A673 (cell line): ENCODE results near the gene SPRR2E. TPM values are rescaled to one million over a fixed set of nuclear protein-coding genes. Genes with fewer than 3 reads are reported as not detected.

Experiments
- BruUV-seq: library from RNA; stranded (reverse); fragments of 400-500 nt; replicated peaks from 2 replicates; lab custom pipeline; 2021; lab: Mats Ljungman, UMichigan
- CTCF ChIA-PET: fragments of 300-600 bp; sonication (Branson Sonifier 250); formaldehyde crosslinking; loops from one replicate; lab custom pipeline; 2022; ENCODE audit warnings: antibody characterized with exemption; lab: Charles Lee
- POLR2A ChIA-PET: fragments of 300-600 bp; sonication (Branson Sonifier 250); formaldehyde crosslinking; loops from one replicate; lab custom pipeline; 2022; ENCODE audit warnings: antibody characterized with exemption; ENCODE audit not compliant: low non-redundant PET; lab: Charles Lee
- DNase-seq: peaks from one replicate; pipeline ENCODE4 v3.0.0-alpha.2; 2015; ENCODE audit warnings: low spot score
- H3K27ac ChIP-seq: fragments of 200-600 bp; sonication (generic); 2 replicates; pipeline ENCODE4 v1.5.1; 2016; ENCODE audit warnings: mixed run types, low read depth, mild to moderate bottlenecking, mixed read lengths, antibody characterized with exemption, low read length; ENCODE audit not compliant: poor library complexity, severe bottlenecking
- H3K27me3 ChIP-seq: fragments of 200-600 bp; sonication (generic); replicated peaks from 2 replicates; pipeline ENCODE4 v1.6.1; 2017; ENCODE audit warnings: mixed run types, low read depth, mild to moderate bottlenecking, mixed read lengths, antibody characterized with exemption, low read length; ENCODE audit not compliant: insufficient read depth, poor library complexity
- H3K36me3 ChIP-seq: fragments of 200-600 bp; sonication (generic); 2 replicates; pipeline ENCODE4 v1.6.1; 2016; ENCODE audit warnings: mixed run types, mild to moderate bottlenecking, mixed read lengths, antibody characterized with exemption, low read length; ENCODE audit not compliant: insufficient read depth, poor library complexity, severe bottlenecking
- H3K4me1 ChIP-seq: fragments of 200-600 bp; sonication (generic); 2 replicates; pipeline ENCODE4 v1.6.1; 2017; ENCODE audit warnings: mixed run types, mild to moderate bottlenecking, mixed read lengths, antibody characterized with exemption, low read length; ENCODE audit not compliant: insufficient read depth, poor library complexity, severe bottlenecking
- H3K4me3 ChIP-seq: fragments of 200-600 bp; sonication (generic); 2 replicates; pipeline ENCODE4 v1.5.1; 2016; ENCODE audit warnings: low read depth, mixed run types, mild to moderate bottlenecking, mixed read lengths, low read length; ENCODE audit not compliant: poor library complexity, severe bottlenecking
- H3K9me3 ChIP-seq: fragments of 200-600 bp; sonication (generic); 2 replicates; pipeline ENCODE4 v1.6.1; 2016; ENCODE audit warnings: mixed run types, low read depth, mild to moderate bottlenecking, mixed read lengths, antibody characterized with exemption, low read length; ENCODE audit not compliant: poor library complexity, severe bottlenecking
- EZH2 ChIP-seq: fragments of 200-600 bp; sonication (generic); IDR thresholded peaks from 2 replicates; pipeline ENCODE4 v1.6.1; 2017; ENCODE audit warnings: borderline replicate concordance, low read depth, mild to moderate bottlenecking, mixed read lengths, antibody characterized with exemption, low read length; ENCODE audit not compliant: poor library complexity, severe bottlenecking
- intact Hi-C: fragments of 100-400 bp; cut with micrococcal nuclease; formaldehyde crosslinking; loops from one replicate; pipeline ENCODE4 v1.10.0; 2022; ENCODE audit not compliant: unreplicated experiment
- total RNA-seq: library from RNA; stranded (reverse); gene quantifications from 2 replicates; pipeline ENCODE4 v1.2.3, GENCODE V29; 2021
- TF ChIP-seq, protein P1 (sequence below): fragments of 300-800, 200-600 bp; sonication (generic); conservative IDR thresholded peaks from 2 replicates; pipeline ENCODE4 v1.5.1; 2017; ENCODE audit warnings: low read depth, mild to moderate bottlenecking, antibody characterized with exemption, low read length, moderate library complexity, mixed read lengths

SPRR2E gene
- total RNA-seq, 1 experiment from 2014 or later: not detected

GRCh38 chr1:153087652-153088051 is 6.7 kb downstream of the SPRR2E start:
- intact Hi-C loops: no loop called here
- BruUV-seq: no TSS peak
- no peaks in the 10 kb centered on the region for H3K4me1 ChIP-seq
- no peak overlapping the region for H3K27ac ChIP-seq
- no peak for DNase-seq
- TF ChIP-seq, protein P1, sequence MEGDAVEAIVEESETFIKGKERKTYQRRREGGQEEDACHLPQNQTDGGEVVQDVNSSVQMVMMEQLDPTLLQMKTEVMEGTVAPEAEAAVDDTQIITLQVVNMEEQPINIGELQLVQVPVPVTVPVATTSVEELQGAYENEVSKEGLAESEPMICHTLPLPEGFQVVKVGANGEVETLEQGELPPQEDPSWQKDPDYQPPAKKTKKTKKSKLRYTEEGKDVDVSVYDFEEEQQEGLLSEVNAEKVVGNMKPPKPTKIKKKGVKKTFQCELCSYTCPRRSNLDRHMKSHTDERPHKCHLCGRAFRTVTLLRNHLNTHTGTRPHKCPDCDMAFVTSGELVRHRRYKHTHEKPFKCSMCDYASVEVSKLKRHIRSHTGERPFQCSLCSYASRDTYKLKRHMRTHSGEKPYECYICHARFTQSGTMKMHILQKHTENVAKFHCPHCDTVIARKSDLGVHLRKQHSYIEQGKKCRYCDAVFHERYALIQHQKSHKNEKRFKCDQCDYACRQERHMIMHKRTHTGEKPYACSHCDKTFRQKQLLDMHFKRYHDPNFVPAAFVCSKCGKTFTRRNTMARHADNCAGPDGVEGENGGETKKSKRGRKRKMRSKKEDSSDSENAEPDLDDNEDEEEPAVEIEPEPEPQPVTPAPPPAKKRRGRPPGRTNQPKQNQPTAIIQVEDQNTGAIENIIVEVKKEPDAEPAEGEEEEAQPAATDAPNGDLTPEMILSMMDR: no peak
- TF ChIP-seq EZH2: no peak
- no peak overlapping the region for H3K4me3 ChIP-seq
- H3K27me3 ChIP-seq: peaks cover 30% of the 10 kb centered on the region
- H3K36me3 ChIP-seq: no peaks in the 10 kb centered on the region
- no peaks in the 10 kb centered on the region for H3K9me3 ChIP-seq
- ChIA-PET POLR2A (no interaction called here), CTCF (no interaction called here)

GRCh38 chr1:153081736-153082135 is 12.6 kb downstream of the SPRR2E start:
- no peak for DNase-seq
- CTCF ChIA-PET: no interaction called here
- H3K4me3 ChIP-seq: no peak overlapping the region
- no peak overlapping the region for H3K27ac ChIP-seq
- POLR2A ChIA-PET: no interaction called here
- no peak for TF ChIP-seq EZH2
- TF ChIP-seq, protein P1: no peak
- intact Hi-C loops: no loop called here
- no TSS peak for BruUV-seq
- H3K4me1 ChIP-seq: no peaks in the 10 kb centered on the region
- H3K36me3 ChIP-seq: no peaks in the 10 kb centered on the region
- H3K9me3 ChIP-seq: no peaks in the 10 kb centered on the region
- H3K27me3 ChIP-seq: peaks cover 18% of the 10 kb centered on the region

GRCh38 chr1:153072806-153073726 is 21.3 kb downstream of the SPRR2E start:
- no TSS peak for BruUV-seq
- POLR2A ChIA-PET: no interaction called here
- Histone ChIP-seq H3K36me3 (no peaks in the 10 kb centered on the region), H3K27ac (no peak overlapping the region), H3K9me3 (no peaks in the 10 kb centered on the region), H3K27me3 (peaks cover 29% of the 10 kb centered on the region), H3K4me3 (no peak overlapping the region), H3K4me1 (no peaks in the 10 kb centered on the region)
- CTCF ChIA-PET: no interaction called here
- TF ChIP-seq EZH2: no peak
- TF ChIP-seq, protein P1: no peak
- intact Hi-C loops: no loop called here
- no peak for DNase-seq
